ENCODE data around the gene PRSS35.
"Not testable (repeated sequence)": the region's sequence is repeated elsewhere in the genome, so short reads cannot be mapped to it uniquely, and the experiment has no call there.

Gene PRSS35

DNA sequence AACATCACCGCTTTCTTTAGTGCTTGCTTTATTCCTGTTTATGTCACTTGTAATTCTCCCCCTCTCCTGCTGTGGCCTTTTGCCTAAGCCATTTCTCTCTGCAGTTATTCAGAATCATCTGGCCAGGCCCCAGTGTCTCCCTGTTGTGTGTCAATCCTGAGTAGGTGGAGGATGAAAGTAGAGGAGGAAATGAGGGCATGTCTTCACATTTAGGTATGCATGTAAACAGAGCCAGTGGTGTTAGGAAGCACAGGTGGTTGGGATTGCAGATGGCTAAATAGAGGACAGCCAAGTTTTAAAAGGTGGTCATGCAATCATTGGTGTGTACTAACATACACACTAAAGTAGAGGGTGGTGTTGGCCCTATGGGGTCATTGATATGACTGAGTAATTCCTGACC, 5.2 kb downstream of the PRSS35 start:
- no peak for DNase-seq (ENCODE audit: low spot score)

DNA sequence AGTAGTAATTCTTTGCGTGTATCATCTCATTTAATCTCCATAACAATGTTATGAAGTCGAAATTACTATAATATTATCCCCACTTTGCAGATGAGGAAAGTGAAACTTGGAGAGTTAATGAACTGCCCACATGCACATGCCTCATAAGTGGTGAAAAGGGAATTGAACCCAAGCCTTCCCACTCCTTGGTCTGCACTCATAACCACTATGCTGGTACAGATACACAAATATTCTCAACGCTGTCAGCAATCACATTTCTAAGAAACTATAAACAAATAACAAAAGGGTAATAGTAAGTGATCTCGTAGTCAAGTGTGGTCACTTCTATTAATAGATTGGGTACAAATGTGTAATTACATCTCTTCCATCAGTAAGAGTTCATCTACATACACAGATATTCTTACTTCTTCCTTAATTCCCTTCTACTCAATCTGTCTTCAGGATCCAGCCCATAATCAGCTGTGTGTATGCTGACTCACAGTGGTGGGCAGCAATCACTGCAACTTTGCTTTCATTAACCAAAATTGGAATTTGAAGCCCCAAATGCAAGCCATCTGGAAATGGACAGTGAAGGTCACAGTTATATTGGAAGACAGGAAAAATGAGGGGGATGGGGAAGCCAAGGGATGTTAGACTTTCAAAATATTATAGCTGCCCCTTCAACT, 6.6 kb downstream of the PRSS35 start:
- DNase-seq (ENCODE audit: low spot score), result peak; percentile 35

DNA sequence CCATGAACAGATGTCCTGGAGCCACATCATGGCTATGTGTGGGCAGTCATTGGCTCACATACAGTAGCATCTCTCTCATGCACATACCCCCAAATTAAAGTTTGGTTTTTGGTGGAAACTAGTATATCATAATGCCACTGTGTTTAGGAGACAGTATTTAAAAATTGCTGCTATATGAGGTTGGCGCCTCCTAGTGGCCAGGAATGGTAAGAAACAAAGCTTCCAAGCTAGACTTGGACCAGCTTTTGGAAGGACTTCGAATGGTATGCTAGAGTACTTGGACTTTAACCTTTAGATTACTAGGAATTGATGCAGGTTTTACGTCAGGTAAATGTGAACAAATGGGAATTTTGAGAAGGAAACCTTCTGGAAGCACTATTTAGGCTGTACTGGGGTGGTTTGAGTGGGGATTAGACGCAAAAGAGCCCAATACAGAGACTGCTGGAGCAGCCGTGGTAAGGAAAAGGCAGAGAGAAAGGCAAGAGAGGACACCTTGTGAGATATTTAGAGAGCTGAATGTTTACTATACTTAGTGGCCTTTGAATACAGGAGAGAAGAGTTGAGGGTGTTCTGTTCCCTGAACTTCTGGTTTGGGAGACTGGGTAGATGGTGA, 23.8 kb downstream of the PRSS35 start:
- peak; percentile 48 for DNase-seq (ENCODE audit: low spot score)

DNA sequence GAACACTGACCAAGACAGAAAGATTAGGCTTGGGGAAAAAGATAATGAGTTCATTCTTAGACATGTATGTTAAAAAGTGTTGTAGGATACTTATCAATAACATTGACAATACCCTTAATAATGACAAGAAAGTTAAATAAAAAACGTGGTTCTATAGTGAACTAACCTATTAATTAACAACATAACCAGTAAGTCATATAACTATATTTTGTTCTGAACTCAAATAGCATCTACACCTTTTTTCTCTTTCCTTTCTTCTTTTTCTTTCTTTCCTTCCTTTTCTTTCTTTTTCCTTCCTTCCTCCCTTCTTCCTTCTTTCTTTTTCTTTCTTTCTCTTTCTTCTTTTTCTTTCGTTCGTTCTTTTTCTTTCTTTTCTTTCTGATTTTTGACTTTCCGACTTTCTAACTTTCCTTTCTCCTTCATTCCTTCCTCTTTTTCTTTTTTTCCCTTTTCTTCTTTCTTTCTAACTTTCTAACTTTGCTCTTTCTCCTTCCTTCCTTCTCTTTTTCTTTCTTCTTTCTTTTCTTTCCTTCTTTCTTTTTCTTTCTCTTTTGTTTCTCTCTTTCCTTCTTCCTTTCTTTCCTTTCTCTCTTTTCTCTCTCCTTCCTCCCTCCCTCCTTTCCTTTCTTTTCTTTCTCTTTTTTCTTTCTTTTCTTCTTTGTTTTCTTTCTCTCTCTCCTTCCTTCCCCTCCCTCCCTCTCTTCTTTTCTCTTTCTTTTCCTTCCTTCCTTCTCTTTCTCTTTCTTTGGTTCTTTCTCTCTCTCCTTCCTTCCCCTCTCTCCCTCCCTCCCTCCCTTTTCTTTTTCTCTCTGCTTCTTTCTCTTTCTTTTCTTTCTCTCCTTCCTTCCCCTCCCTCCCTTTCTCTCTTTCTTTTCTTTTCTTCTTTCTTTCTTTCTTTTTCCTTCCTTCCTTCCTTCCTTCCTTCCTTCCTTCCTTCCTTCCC, 24.6 kb downstream of the PRSS35 start:
- no peak for DNase-seq (ENCODE audit: low spot score)

DNA sequence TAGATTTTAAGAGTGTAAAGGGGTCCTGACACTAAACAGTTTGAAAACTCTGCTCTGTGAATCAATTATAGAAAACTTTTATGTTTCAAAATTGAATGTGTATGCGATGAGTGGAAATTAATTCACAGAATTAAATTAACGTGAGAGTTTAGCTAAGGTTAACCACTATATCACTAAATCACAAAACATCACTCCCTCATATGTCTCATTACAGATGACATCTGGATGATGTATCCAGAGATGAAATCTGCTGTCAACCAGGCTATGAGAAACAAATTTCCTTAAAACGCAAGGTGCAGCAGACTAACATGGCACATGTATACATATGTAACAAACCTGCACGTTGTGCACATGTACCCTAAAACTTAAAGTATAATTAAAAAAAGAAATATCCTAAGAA, 27.3 kb downstream of the PRSS35 start:
- DNase-seq (ENCODE audit: low spot score), result no peak

DNA sequence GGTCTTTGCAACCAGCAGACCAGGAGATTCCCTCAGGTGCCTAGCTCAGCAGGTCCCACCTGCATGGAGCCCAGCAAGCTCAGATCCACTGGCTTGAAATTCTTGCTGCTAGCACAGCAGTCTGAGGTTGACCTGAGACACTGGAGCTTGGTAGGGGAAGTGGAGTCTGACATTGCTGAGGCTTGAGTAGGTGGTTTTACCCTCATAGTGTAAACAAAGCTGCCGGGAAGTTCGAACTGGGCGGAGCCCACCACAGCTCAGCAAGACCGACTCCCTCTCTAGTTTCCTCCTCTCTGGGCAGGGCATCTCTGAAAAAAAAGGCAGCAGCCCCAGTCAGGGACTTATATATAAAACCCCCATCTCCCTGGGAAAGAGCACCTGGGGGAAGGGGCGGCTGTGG, 34.3 kb downstream of the PRSS35 start:
- no peak for DNase-seq (ENCODE audit: low spot score)

DNA sequence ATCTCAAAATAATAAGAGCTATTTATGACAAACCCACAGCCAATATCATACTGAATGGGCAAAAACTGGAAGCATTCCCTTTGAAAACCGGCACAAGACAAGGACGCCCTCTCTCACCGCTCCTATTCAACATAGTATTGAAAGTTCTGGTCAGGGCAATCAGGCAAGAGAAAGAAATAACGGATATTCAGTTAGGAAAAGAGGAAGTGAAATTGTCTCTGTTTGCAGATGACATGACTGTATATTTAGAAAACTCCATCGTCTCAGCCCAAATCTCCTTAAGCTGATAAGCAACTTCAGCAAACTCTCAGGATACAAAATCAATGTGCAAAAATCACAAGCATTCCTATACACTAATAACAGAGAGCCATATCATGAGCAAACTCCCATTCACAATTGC, 38.1 kb downstream of the PRSS35 start:
- not testable (repeated sequence) for DNase-seq (ENCODE audit: low spot score)

DNA sequence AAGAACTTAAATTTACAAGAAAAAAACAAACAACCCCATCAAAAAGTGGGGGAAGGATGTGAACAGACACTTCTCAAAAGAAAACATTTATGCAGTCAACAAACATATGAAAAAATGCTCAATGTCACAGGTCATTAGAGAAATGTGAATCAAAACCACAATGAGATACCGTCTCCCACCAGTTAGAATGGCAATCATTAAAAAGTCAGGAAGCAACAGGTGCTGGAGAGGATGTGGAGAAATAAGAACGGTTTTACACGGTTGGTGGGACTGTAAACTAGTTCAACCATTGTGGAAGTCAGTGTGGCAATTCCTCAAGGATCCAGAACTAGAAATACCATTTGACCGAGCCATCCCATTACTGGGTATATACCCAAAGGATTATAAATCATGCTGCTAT, 39.4 kb downstream of the PRSS35 start:
- not testable (repeated sequence) for DNase-seq (ENCODE audit: low spot score)

DNA sequence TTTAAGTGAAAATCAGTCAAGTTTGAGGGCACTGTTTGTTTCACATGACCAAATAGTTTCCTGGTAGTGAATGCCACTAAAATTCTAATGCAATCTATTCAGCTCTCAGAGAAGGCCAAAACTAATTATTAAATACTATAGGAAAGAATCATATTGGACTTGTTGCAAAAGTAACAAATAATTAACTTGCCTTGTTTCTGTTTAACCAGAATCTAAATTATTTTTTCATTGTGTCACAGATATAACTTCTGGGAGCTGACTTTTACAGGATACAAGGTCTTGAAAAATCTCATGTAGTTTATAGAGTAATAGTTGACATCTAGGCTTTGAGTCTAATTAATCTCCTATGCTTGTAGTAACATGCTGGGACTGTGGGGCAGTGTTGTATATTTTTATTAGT, 44.5 kb downstream of the PRSS35 start:
- no peak for DNase-seq (ENCODE audit: low spot score)

DNA sequence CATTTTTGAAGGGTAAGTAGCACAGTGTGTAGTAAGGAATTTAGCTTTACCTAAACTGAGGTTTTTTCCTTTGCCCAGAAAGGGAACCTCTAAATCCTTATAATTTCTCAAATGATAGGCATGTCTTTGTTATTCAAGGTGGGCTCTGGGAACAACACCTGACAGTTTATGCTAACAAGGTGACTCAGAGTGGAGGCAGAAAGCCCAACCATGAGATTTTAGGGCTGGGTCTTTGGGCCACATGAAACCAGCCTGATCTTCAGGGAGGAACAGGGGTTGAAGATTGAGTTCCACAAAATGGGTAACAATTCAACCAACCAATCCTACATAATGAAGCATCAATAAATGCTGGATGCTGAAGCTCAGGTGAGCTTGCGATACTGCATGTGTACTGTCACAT, 46.6 kb downstream of the PRSS35 start:
- no peak for DNase-seq (ENCODE audit: low spot score)

DNA sequence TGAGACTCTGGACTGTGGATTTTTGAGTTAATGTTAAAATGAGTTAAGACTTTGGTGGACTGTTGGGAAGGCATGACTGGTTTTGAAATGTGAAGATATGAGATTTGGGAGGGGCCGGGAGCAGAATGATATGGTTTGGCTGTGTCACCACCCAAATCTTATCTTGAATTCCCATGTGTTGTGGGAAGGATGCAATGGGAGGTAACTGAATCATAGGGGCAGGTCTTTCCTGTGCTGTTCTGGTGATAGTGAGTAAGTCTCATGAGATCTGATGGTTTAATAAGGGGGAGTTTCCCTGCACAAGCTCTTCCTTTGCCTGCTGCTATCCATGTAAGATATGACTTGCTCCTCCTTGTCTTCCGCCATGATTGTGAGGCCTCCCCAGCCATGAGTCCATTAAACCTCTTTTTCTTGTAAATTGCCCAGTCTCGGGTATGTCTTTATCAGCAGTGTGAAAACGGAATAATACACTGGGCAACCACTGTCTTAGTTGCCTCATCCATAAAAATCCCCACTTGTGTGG, 59.4 kb downstream of the PRSS35 start:
- DNase-seq (ENCODE audit: low spot score), result not testable (repeated sequence)

DNA sequence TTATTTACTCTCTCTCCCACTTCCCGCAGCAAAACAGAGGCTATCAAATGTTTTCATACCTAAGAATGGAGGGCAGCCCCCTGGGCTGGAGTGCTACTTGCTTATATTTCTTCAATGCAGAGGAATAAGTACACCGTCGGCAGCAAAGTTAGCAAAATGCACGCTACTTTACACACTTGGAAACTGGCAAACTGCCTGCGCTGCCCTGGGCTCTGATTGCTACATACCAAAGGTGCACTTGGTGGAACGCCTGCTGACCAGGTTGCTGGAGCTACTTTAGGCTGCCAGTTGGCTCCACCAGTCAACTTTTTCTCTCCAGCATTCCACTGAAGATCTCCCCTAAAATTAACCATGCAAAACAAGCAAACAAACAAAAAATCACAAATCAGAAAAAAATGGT, 62.4 kb downstream of the PRSS35 start:
- no peak for DNase-seq (ENCODE audit: low spot score)
